ENCODE measurements around the gene PGAM2.

DNA sequence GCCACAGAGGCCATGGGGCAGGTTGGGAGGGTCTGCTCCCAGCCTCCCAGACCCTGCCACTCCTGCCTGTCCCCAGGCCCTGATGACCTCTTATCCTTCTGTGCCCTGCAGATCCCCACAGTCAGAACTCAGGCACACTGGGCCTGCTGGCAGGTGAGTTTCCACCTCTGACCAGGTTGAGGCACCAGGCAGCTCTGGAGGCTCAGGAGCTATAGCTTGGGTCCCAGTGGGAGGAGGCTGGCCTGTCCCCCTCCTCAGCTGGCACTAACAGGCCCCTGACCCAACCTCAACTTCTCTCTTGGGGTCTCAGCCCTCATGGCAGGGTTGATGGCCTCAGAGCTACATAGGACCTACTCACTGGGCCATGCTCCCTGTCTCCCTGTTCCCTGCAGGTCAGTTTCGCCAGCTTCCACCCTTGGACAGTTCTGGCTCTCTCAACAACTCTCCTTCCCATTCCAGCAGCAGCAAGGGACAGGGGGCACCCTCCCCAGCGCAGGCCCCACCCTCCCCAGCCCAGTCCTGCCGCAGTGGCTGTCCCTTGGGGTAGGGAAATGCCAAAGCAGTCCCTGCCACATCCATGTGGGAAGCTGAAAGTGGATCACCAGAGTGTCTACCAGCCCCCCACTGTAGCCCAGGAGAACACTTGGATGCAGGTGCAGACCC is 36.1 kb upstream of the PGAM2 start:
- TF ChIP-seq, protein P1, sequence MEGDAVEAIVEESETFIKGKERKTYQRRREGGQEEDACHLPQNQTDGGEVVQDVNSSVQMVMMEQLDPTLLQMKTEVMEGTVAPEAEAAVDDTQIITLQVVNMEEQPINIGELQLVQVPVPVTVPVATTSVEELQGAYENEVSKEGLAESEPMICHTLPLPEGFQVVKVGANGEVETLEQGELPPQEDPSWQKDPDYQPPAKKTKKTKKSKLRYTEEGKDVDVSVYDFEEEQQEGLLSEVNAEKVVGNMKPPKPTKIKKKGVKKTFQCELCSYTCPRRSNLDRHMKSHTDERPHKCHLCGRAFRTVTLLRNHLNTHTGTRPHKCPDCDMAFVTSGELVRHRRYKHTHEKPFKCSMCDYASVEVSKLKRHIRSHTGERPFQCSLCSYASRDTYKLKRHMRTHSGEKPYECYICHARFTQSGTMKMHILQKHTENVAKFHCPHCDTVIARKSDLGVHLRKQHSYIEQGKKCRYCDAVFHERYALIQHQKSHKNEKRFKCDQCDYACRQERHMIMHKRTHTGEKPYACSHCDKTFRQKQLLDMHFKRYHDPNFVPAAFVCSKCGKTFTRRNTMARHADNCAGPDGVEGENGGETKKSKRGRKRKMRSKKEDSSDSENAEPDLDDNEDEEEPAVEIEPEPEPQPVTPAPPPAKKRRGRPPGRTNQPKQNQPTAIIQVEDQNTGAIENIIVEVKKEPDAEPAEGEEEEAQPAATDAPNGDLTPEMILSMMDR (tag by site-specific recombination; IDR thresholded peaks at IDR 0.05) = no peak
- TF ChIP-seq ZNF202 (tag by site-specific recombination; IDR thresholded peaks at IDR 0.05; ENCODE audit: borderline replicate concordance) = no peak
